ENCODE results near the gene MDM2. TPM values are rescaled to one million over a fixed set of nuclear protein-coding genes. Genes with fewer than 3 reads are reported as not detected.

MDM2 gene
- 75.9 TPM for total RNA-seq

DNA sequence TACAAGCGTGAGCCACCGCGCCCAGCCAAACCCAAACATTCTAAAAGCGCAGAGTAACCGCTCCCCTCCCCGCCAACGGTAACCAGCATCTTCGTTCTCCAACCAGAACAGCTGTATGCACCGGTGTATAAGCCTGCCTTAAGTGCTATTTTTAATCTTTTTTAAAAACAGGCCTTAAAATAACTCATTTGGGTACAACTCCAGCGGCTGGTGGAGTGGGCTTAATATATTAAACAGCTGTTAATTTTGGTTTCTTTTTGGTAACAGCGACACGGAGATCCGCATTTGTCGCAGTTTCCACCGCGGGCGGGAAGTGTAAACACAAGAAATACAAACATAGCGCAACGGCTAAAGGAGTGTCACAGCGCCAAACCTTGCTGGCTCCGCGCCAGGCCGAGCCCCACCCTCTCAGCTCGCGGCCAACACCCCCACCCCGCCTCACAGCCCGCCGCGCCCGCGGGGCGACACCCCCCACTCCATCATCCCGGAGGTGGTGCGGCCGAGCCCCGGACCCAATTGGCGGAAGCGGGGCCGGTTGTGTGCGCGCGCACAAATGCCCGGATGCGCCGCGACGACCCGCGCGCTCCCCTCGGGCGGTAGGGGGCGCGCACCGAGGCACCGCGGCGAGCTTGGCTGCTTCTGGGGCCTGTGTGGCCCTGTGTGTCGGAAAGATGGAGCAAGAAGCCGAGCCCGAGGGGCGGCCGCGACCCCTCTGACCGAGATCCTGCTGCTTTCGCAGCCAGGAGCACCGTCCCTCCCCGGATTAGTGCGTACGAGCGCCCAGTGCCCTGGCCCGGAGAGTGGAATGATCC lies at the start of gene MDM2:
MDM2 (plus strand) TSS at position 602 of the 812 bp plus-strand sequence. CDS start 301 bp downstream, outside the sequence.
- intact Hi-C loops (cut with DNase I): no loop called here
- Histone ChIP-seq H3K27ac (peak within 1 kb of the TSS; percentile 100), H3K36me3 (peaks cover 0 to 17% of the 10 kb centered on the region in 2 donors), H3K4me3 (peak within 1 kb of the TSS; percentile 65 to 98), H3K9me3 (no peaks in the 10 kb centered on the region), H3K27me3 (no peaks in the 10 kb centered on the region), H3K4me1 (peaks cover 41% of the 10 kb centered on the region)
- DNase-seq (ENCODE audit: extremely low spot score in 2 of 2): peak in 1 of 2 donors; percentile 96
- TF ChIP-seq, protein P1, sequence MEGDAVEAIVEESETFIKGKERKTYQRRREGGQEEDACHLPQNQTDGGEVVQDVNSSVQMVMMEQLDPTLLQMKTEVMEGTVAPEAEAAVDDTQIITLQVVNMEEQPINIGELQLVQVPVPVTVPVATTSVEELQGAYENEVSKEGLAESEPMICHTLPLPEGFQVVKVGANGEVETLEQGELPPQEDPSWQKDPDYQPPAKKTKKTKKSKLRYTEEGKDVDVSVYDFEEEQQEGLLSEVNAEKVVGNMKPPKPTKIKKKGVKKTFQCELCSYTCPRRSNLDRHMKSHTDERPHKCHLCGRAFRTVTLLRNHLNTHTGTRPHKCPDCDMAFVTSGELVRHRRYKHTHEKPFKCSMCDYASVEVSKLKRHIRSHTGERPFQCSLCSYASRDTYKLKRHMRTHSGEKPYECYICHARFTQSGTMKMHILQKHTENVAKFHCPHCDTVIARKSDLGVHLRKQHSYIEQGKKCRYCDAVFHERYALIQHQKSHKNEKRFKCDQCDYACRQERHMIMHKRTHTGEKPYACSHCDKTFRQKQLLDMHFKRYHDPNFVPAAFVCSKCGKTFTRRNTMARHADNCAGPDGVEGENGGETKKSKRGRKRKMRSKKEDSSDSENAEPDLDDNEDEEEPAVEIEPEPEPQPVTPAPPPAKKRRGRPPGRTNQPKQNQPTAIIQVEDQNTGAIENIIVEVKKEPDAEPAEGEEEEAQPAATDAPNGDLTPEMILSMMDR (IDR thresholded peaks at IDR 0.05): peak in 2 of 3 experiments; percentile 82 to 85
- TF ChIP-seq POLR2A (IDR thresholded peaks at IDR 0.05) (peak in 1 of 2 donors; percentile 89), POLR2AphosphoS5 (IDR thresholded peaks at IDR 0.05; ENCODE audit: insufficient read depth in 1 of 2, low read depth in 1 of 2) (peak; percentile 58 to 95)

DNA sequence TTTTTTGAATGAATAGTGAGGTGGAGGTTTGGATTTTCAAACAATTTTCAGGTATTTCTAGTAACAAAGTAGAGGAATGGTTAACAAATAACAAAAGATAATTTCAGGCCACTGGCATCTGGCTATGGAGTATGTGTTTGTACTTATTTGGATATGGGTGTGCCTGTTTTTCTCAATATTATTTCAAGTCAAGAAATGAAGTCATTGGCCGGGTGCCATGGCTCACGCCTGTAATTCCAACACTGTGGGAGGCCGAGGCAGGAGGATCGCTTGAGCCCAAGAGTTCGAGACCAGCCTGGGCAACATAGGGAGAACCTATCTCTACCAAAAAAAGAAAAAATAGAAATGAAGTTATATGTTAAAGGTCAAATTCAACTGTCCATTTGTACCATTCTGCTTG lies 48.1 kb upstream of the MDM2 start:
- Histone ChIP-seq H3K4me1 (no peaks in the 10 kb centered on the region), H3K36me3 (peaks cover 0 to 41% of the 10 kb centered on the region in 2 donors), H3K4me3 (no peak overlapping the region), H3K27ac (no peak overlapping the region), H3K9me3 (no peaks in the 10 kb centered on the region), H3K27me3 (no peaks in the 10 kb centered on the region)
- TF ChIP-seq, protein P1 (IDR thresholded peaks at IDR 0.05): no peak
- no peak for TF ChIP-seq POLR2A (IDR thresholded peaks at IDR 0.05)
- no peak for TF ChIP-seq POLR2AphosphoS5 (IDR thresholded peaks at IDR 0.05; ENCODE audit: insufficient read depth in 1 of 2, low read depth in 1 of 2)
- DNase-seq (ENCODE audit: extremely low spot score in 2 of 2): no peak
- intact Hi-C loops (cut with DNase I): no loop called here

DNA sequence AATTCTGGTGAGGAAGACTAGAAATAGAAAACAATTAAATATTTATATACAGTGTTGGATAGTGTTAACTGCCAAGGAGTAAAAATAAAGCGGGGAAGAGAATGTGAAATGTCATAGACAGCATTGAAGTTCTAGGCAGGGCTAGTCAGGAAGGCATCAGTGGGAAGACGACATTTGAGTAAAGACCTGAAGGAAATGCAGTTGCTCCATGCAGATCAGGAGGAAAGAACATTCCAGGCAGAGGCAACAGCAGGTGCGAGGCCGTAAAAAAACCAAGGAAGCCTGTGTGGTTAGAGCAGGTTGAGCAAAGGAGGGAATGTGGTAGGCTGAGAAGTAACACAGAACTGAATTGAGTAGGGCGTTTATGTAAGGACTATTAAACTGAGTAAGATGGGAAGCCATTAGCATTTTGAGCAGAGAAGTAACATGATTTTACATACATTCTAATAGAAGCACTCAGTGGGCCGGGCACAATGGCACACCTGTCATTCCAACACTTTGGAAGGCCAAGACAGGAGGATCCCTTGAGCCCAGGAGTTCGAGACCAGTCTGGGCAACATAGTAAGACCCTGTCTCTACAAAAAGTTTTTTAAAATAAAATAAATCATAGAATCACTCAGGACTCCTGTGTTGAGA lies 47.1 kb upstream of the MDM2 start:
- no peak for DNase-seq (ENCODE audit: extremely low spot score in 2 of 2)
- Histone ChIP-seq H3K27me3 (no peaks in the 10 kb centered on the region), H3K9me3 (no peaks in the 10 kb centered on the region), H3K27ac (no peak overlapping the region), H3K4me1 (no peaks in the 10 kb centered on the region), H3K4me3 (no peak overlapping the region), H3K36me3 (peaks cover 0 to 37% of the 10 kb centered on the region in 2 donors)
- TF ChIP-seq POLR2A (IDR thresholded peaks at IDR 0.05): no peak
- intact Hi-C loops (cut with DNase I): no loop called here

DNA sequence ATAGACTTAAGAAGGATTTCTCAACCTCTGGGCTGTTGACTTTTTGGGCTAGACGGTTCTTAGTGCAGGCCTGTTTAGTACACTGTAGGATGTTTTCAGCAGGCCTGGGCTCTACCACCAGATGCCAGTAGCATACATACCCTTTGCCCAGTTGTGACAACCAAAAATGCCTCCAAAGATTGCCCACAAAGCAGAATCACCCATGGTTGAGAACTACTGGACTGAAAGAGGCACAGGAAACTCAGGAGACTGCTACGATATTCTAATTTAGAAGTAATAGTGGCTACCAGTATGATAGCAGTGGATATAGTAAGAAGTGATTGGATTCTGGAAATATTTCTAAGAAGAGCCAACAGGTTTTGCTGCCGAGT lies 46.5 kb upstream of the MDM2 start:
- H3K4me3 ChIP-seq: no peak overlapping the region
- H3K9me3 ChIP-seq: no peaks in the 10 kb centered on the region
- intact Hi-C loops (cut with DNase I): no loop called here
- no peaks in the 10 kb centered on the region for H3K4me1 ChIP-seq
- no peaks in the 10 kb centered on the region for H3K27me3 ChIP-seq
- TF ChIP-seq POLR2A (IDR thresholded peaks at IDR 0.05) (no peak), POLR2AphosphoS5 (IDR thresholded peaks at IDR 0.05; ENCODE audit: insufficient read depth in 1 of 2, low read depth in 1 of 2) (no peak)
- TF ChIP-seq, protein P1 (IDR thresholded peaks at IDR 0.05): no peak
- H3K36me3 ChIP-seq: peaks cover 0 to 37% of the 10 kb centered on the region in 2 donors
- no peak for DNase-seq (ENCODE audit: extremely low spot score in 2 of 2)
- no peak overlapping the region for H3K27ac ChIP-seq

DNA sequence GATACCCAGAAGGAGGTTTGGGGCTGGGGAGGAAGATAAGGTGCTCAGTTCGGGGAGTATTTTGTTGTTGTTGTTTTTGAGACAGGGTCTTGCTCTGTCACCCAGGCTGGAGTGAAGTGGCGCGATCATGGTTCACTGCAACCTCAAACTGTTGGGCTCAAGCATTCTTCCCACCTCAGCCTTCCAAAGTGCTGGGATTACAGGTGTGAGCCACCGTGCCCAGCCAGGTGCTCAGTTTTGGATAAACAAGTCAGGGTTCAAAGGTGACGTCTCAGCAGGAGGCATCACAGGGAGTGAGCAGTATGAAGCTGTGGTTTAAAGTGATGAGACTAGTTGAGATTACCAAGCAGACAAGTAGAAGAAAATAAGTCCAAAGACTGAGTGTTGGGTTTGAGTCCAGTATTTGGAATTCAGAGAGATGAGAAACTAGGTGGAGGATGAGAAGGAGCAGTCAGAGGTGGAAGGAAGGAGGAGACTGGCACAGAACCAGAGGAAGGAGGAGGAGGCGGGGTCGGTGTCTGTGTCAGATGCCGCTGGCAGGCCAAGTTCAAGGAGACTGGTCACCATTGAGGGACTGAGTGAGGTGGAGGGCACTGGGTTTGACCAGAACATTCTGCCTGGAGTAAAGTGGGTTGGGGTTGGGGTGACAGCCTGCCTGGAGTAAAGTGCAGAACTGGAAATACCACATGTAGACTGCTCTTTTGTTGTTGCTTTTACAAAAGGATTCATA lies 45.9 kb upstream of the MDM2 start:
- no peak overlapping the region for H3K4me3 ChIP-seq
- TF ChIP-seq POLR2AphosphoS5 (IDR thresholded peaks at IDR 0.05; ENCODE audit: insufficient read depth in 1 of 2, low read depth in 1 of 2) (no peak), POLR2A (IDR thresholded peaks at IDR 0.05) (no peak)
- TF ChIP-seq, protein P1 (IDR thresholded peaks at IDR 0.05): no peak
- H3K27ac ChIP-seq: no peak overlapping the region
- intact Hi-C loops (cut with DNase I): no loop called here
- H3K27me3 ChIP-seq: no peaks in the 10 kb centered on the region
- H3K9me3 ChIP-seq: no peaks in the 10 kb centered on the region
- DNase-seq (ENCODE audit: extremely low spot score in 2 of 2): no peak
- H3K4me1 ChIP-seq: no peaks in the 10 kb centered on the region
- H3K36me3 ChIP-seq: peaks cover 0 to 37% of the 10 kb centered on the region in 2 donors

Data from vagina (tissue), 2 donors.